Caki2 (cell line): ENCODE data around the gene NSMCE4A. TPM values are rescaled to one million over a fixed set of nuclear protein-coding genes. Genes with fewer than 3 reads are reported as not detected.
A peak's percentile ranks its signal among the peaks of the same experiment; 100 is the strongest.
"Not testable (repeated sequence)": the region's sequence is repeated elsewhere in the genome, so short reads cannot be mapped to it uniquely, and the experiment has no call there.

ENCODE experiments used
- DNase-seq: peaks from one replicate; pipeline ENCODE4 v3.0.0-alpha.2; 2015; ENCODE audit warnings: low read depth
- in situ Hi-C: cut with HindIII; loops from 2 replicates; pipeline ENCODE4 v1.10.0; 2016; ENCODE audit warnings: low sequenced_read_pairs, low pct_unique_long_range_greater_than_20kb, mixed read lengths
- total RNA-seq: library from RNA; depleted of rRNA; stranded (reverse); fragments of >200 nt; shearing (Covaris generic); gene quantifications from 2 replicates; pipeline ENCODE4 v1.2.3, GENCODE V29; 2014; ENCODE audit warnings: low replicate concordance

Gene NSMCE4A
- total RNA-seq, 1 experiment from 2014 or later, result 70.6 TPM

GRCh38 chr10:121994429-121994941, 19.5 kb upstream of the NSMCE4A start:
- in situ Hi-C loops, result no loop called here
- no peak for DNase-seq

DNA sequence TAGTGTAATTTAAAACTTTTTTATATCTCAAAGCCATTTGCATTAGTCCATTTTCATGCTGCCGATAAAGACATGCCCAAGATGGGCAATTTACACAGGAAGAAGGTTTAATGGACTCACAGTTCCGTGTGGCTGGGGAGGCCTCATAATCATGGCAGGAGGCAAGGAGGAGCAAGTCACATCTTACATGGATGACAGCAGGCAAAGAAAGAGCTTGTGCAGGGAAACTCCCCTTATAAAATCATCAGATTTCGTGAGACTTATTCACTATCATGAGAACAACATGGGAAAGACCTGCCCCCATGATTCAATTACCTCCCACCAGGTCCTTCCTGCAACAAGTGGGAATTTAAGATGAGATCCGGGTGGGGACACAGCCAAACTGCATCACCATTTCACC, 16.7 kb upstream of the NSMCE4A start:
- in situ Hi-C loops, DNase-seq: not testable (repeated sequence)

- no peak for DNase-seq
- in situ Hi-C loops, result no loop called here
These were observed 15.1 kb upstream of the NSMCE4A start for GRCh38 chr10:121990015-121990677.

DNA sequence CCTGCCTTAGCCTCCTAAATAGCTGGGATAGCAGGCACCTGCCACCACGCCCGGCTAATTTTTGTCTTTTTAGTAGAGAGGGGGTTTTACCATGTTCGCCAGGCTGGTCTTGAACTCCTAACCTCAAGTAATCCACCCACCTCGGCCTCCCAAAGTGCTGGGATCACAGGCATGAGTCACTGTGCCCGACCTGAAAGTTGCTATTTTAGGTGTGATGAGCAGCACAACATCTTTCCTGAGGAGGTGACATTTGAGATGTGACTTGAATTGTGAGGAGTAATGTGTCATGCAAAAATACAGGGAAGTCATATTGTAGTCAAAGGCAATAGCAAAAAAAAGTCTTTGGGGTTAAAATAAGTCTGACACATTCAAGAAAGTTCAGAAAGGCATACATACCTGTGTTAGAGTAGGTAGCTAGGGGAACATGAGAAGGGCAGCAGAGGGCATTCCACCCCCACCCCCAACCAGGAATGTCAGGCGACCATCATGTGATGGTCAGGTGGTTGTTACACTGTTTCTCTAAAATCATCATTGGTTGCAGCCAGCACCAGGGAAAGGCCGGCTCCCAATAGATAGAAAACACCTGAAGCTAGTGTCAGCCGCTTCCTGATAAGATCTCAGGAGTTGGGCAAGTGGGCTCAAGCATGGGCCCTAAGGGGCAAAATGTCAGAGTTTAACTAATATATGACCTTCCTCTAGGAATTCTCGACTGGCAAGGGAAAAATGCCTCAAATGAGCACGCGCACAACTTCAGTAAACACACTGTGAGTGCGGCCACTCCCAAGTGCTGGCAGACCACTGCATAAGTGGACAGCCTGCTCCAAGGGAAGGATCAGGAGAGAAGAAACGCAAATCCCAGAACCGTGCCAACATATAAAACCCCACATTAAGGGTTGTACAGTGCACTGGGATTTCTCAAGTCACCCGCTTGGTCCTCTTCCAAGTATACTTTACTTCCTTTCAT, 13.6 kb upstream of the NSMCE4A start, which contains the start of gene TACC2:
Gene TACC2 (plus strand): TSS at position 803 of the 964 bp plus-strand sequence. CDS start 32,819 bp downstream, outside the sequence.
- in situ Hi-C loops, result no loop called here
- DNase-seq, result no peak

DNA sequence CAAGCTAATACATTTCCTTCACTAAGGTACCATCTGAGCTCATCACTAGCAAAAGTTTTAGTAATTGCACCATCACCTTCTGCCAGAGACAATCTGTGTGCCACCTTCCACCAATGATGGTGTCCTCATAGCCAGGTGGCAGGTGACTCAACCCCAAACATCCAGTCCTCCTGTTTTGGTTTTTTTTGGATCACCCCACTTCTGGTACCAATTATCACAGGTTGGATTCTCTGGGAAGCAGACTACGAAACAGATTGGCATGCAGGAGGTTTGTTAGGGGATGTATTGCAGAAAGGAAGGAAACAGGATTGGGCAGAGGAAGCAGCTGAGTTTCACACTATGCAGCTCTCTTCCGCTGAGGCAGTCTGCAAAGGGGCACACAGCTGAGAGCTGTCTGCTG, 9.4 kb upstream of the NSMCE4A start:
- in situ Hi-C loops, result no loop called here
- no peak for DNase-seq

DNA sequence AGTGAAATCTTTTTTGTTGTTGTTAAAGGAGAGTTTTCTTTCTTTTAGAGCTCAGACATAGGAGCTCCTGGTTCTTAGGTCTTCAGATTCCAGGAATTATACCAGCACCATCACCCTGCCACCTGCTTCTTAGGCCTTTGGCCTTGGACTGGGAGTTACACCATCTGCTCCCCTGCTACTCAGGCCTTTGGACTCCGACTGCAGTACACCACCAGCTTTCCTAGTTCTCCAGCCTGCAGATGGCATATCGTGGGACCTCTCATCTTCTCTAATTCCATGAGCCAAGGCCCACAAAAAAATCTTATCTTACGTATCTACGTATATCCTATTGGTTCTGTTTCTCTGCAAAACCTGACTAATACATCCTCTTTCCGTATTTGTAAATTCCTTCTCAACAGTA, 8.8 kb upstream of the NSMCE4A start:
- DNase-seq, result no peak
- in situ Hi-C loops, result no loop called here

- in situ Hi-C loops, result no loop called here
- DNase-seq, result no peak
These were observed 6.3 kb upstream of the NSMCE4A start for GRCh38 chr10:121981346-121981745.

DNA sequence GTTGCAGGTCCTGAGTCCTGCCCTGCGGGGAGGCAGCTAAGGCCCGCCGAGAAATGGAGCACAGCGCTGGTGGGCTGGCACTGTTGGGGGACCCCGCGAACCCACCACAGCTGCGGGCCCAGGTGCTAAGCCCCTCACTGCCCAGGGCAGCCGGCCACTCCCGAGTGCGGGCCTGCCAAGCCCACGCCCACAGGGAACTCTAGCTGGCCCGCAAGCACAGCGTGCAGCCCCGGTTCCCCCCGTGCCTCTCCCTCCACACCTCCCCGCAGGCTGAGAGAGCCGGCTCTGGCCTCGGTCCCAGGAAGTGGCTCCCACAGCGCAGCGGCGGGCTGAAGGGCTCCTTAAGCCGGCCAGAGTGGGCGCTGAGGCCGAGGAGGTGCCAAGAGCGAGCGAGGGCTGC, 3.5 kb upstream of the NSMCE4A start:
- DNase-seq, result no peak
- in situ Hi-C loops, result no loop called here

GRCh38 chr10:121976607-121977006, 1.6 kb upstream of the NSMCE4A start:
- in situ Hi-C loops, result no loop called here
- DNase-seq, result no peak

GRCh38 chr10:121975295-121976086, 474 bp upstream of the NSMCE4A start:
- DNase-seq, result peak; percentile 18
- in situ Hi-C loops, result no loop called here

DNA sequence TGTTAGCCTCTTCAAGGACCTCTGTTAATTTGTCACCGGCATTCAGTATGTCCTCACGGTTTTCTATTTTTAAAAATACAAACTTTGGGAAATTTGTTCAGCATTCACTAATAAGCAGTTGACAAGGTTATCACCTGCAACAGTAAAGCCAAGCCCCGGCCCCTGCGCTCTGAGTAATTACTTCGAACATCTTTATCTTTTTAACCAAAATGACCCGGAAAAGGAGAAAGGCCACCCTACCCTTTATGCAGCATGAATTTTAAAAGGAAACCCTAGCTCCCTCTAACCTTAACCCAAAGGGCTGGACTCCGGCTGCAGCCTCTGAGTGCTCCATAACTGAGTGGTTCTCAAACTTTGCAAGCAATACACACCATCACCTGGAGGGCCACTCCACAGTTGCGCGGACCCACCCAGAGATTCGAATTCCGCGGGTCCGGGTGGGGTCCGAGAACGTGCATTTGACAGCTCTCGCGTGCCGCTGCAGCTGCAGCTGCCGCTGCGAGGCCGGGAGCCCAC, 940 bp downstream of the NSMCE4A start:
- no peak for DNase-seq
- in situ Hi-C loops, result no loop called here

GRCh38 chr10:121969086-121969485, 5.9 kb downstream of the NSMCE4A start:
- DNase-seq, in situ Hi-C loops: not testable (repeated sequence)

DNA sequence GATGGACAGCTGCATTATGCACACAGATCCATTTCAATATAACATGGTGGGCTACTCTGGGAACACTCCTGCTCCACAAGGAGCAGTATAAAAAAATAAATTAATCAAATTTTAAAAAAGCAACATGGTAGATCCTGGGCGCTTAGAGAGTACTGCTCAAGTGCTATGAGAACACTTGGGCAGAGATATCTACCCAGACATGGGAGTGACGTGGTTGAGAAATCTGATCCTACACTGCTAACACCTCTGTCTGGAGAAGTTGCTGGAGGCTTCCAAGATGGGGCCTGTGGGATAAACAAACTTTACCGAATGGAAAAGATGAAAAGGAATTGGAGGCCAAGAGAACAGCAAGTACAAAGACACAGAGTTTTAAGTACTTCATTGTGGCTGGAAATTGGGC, 9.0 kb downstream of the NSMCE4A start:
- DNase-seq, result no peak
- in situ Hi-C loops, result no loop called here

DNA sequence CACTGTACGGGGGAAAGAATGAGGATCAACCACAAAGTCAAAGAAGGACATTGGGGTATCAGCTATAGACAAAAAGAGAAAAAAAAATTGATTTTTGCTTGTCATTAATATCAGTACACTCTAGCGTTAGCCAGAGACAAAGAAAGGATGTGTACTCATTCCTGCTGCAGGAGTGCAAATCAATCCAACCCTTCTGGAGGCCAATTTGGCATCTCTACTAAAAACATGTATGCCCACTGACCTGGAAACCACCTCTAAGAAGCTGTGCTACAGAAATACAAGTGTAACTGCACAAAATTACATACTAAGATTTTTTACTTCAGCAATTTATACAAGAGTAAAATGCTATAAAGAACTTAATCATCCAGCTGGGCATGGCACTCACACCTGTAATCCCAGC, 13.6 kb downstream of the NSMCE4A start:
- DNase-seq, result no peak
- in situ Hi-C loops, result no loop called here

GRCh38 chr10:121959671-121960070, 15.3 kb downstream of the NSMCE4A start:
- in situ Hi-C loops, result no loop called here
- no peak for DNase-seq

DNA sequence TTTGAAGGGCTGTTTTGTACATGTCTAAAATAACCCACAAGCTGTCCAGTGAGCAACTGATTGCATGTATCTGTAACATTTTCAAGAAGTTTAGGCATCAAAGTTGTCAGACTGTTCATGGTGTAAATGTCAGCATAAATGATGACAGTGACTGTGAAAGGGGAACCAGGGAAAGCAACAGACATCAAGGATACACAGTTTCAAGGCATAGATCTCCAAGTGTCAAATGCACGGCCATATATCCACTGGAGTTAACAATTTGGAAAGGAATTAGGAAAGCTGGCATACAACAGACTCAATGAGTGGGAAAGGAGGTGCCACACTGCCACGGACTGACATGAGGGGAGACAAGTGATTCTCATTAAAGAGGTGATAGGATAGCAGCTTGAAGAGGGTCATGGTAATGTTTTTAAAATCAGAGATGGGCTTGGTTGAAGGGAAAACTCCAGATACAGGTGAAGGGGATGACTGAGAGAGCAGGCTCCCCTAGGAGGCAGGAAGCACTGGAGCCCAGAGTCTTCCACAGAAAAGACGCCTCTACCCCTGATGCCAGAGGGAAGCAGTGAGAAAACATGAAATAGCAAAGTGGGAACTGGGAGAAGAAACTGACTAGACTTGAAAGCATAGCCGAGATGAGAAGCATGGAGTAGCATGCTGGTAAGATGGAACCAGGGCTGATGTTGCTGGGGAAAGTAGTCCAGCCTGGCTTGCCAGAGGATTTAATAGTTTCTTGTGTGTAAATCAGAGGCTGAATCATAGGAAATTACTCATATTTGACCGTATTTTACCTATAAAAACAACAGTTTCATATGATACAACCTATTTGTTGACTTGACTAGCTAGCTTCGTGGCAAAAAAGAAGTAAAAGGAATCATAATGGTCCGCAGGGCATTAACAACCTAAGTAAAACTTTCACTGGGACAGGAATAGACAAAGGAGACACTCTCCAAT, 18.6 kb downstream of the NSMCE4A start:
- in situ Hi-C loops, result no loop called here
- DNase-seq, result no peak

- DNase-seq, result no peak
- in situ Hi-C loops, result no loop called here
These were observed 22.8 kb downstream of the NSMCE4A start for GRCh38 chr10:121952226-121952625.
